Subcutaneous abdominal adipose tissue (tissue), 5 donors: ENCODE results near the gene ZNF286A.
"Not testable (repeated sequence)": the region's sequence is repeated elsewhere in the genome, so short reads cannot be mapped to it uniquely, and the experiment has no call there.

ENCODE experiments used
- H3K27ac ChIP-seq: one replicate; pipeline ENCODE4 v1.7.0; 2013; ENCODE audit warnings: low read depth, mild to moderate bottlenecking, inconsistent platforms, low read length, moderate library complexity
- H3K27me3 ChIP-seq, 5 donors: one replicate each; pipeline ENCODE4 v1.7.0; 2013; ENCODE audit warnings: low read length in 5 of 5, inconsistent platforms in 1 of 5; ENCODE audit not compliant: control insufficient read depth in 5 of 5, insufficient read depth in 4 of 5
- H3K36me3 ChIP-seq, 5 donors: one replicate each; pipeline ENCODE4 v1.7.0; 2013; ENCODE audit warnings: low read length in 5 of 5; ENCODE audit not compliant: control insufficient read depth in 5 of 5, insufficient read depth in 5 of 5
- H3K4me1 ChIP-seq, 5 donors: one replicate each; pipeline ENCODE4 v1.7.0; 2013; ENCODE audit warnings: low read length in 5 of 5, mild to moderate bottlenecking in 3 of 5, moderate library complexity in 1 of 5; ENCODE audit not compliant: control insufficient read depth in 5 of 5, insufficient read depth in 5 of 5
- H3K4me3 ChIP-seq, 5 donors: one replicate each; pipeline ENCODE4 v1.7.0; 2013; ENCODE audit warnings: low read length in 5 of 5, low read depth in 1 of 5
- H3K9ac ChIP-seq, 5 donors: one replicate each; pipeline ENCODE4 v1.7.0; 2013; ENCODE audit warnings: low read length in 5 of 5, mild to moderate bottlenecking in 4 of 5, moderate library complexity in 3 of 5
- H3K9me3 ChIP-seq, 5 donors: one replicate each; pipeline ENCODE4 v1.7.0; 2013; ENCODE audit warnings: low read length in 5 of 5; ENCODE audit not compliant: control insufficient read depth in 5 of 5
- donor health status: healthy.
- donor health status: healthy.
- donor health status: healthy.
- donor health status: healthy.
- donor health status: healthy.

ZNF286A gene

DNA sequence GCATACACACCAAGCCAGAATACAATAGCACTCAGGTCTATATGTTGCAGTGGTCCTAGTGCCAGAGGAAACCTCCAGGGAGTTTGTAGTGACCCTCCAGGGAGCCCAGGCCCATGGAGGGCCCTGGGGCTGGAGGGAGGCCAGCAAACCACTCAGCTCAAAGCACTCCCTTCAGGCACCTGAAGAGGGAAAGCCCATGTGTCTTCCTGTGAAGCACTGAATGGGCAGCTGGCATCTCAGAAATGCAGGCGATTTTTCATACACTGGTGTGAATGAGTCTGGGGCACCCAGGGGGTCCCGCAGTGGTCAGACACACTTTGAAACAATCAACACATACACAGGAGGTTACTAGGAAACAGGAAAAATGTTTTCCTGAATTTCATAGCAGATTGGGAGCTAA is 45.3 kb downstream of the ZNF286A start:
- Histone ChIP-seq H3K4me1 (no peaks in the 10 kb centered on the region), H3K36me3 (no peaks in the 10 kb centered on the region), H3K27me3 (peaks cover 0 to 4% (median 0%) of the 10 kb centered on the region in 5 donors), H3K27ac (no peak overlapping the region), H3K9me3 (no peaks in the 10 kb centered on the region), H3K4me3 (no peak overlapping the region), H3K9ac (no peak overlapping the region)

DNA sequence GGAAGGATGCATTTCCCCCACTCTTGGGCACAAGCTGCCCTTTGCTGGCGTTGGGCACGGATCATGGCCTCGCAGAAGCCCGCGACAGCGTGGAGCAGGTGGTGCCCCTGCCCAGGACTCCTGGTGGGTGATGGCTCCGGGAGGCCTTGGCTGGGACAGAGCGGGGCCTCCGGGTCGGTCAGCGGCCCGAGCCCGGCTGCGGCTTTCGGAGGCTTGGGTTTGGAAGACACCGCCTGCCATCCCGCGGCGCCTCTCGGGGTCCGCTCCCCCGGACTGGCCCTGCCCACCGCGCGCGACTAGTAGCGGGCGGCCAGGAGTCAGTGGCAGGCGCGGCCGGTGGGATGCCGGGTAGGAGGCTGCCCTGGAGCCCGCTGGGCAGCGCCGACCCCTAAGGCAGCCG is 49.9 kb downstream of the ZNF286A start:
- not testable (repeated sequence) for H3K4me3 ChIP-seq, H3K27me3 ChIP-seq, H3K9ac ChIP-seq, H3K36me3 ChIP-seq, H3K4me1 ChIP-seq, H3K9me3 ChIP-seq, H3K27ac ChIP-seq

DNA sequence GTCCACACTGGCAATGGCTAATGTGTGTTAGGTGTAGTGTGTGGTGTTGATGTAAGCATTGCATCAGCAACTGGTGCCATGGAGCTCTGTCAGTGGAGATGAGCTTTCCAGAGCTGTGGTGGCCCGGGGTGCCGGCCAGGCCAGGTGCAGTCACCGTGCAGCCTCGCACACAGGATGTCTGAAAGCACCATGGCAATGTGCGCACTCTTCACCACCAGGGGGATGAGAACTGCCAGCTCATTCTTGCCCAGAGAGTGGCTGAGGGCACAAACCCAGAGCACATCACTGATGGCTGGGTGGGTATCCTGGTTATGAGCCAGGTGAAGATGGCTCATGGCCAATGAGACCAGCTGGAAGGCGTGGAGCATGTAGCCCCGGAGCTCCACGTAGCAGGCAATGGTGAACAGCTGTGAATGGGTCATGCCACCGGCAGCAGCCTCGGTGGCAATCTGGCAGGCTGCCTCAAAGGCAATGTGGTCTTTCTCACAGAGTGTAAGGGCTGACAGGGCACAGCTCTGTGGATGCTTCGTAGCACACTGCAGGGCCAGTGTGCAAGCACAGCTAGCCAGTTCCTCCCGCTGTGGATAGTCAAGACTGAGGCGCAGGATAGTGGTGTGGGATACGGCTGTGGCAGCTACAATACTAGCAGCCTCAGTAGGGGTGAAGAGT is 69.4 kb downstream of the ZNF286A start:
- not testable (repeated sequence) for H3K27me3 ChIP-seq, H3K9me3 ChIP-seq, H3K9ac ChIP-seq, H3K27ac ChIP-seq, H3K36me3 ChIP-seq, H3K4me3 ChIP-seq, H3K4me1 ChIP-seq
